NCI-H2029 treated with DMSO at 0.1 percent for 48 hours (cell line): ENCODE data around the gene LRRC46.

Experiments
- DNase-seq: peaks from one replicate; lab custom pipeline; 2025; lab: John Stamatoyannopoulos, UW

Gene LRRC46

GRCh38 chr17:47830396-47831002 is 971 bp upstream of the LRRC46 start:
- DNase-seq = no peak

- no peak for DNase-seq
Observed at GRCh38 chr17:47831934-47832327, 461 bp downstream of the LRRC46 start.

- no peak for DNase-seq
Observed at GRCh38 chr17:47834756-47835155, 3.3 kb downstream of the LRRC46 start.

GRCh38 chr17:47836601-47837000 is 5.1 kb downstream of the LRRC46 start:
- no peak for DNase-seq

GRCh38 chr17:47837401-47838039 is 6.0 kb downstream of the LRRC46 start:
- no peak for DNase-seq

- no peak for DNase-seq
Observed at GRCh38 chr17:47838636-47839035, 7.2 kb downstream of the LRRC46 start.

GRCh38 chr17:47839071-47839470 is 7.6 kb downstream of the LRRC46 start:
- DNase-seq = no peak

GRCh38 chr17:47840001-47840741 is 8.7 kb downstream of the LRRC46 start:
- no peak for DNase-seq

GRCh38 chr17:47840742-47841487 is 9.4 kb downstream of the LRRC46 start, which contains the start of gene SCRN2:
SCRN2 (minus strand) TSS chr17:47841273; CDS start chr17:47840843, 430 bp downstream.
- DNase-seq = peak; percentile 46

- no peak for DNase-seq
Observed at GRCh38 chr17:47841488-47842291, 10.2 kb downstream of the LRRC46 start.

GRCh38 chr17:47843391-47843730 is 11.9 kb downstream of the LRRC46 start:
- no peak for DNase-seq

GRCh38 chr17:47844227-47844626 is 12.8 kb downstream of the LRRC46 start:
- DNase-seq = no peak

GRCh38 chr17:47844814-47845715 is 13.6 kb downstream of the LRRC46 start:
- DNase-seq = no peak

GRCh38 chr17:47845716-47846075 is 14.2 kb downstream of the LRRC46 start:
- DNase-seq = no peak

GRCh38 chr17:47846716-47847340 is 15.4 kb downstream of the LRRC46 start:
- DNase-seq = no peak

- DNase-seq = no peak
Observed at GRCh38 chr17:47847341-47848197, 16.1 kb downstream of the LRRC46 start.

- DNase-seq = no peak
Observed at GRCh38 chr17:47848198-47848513, 16.7 kb downstream of the LRRC46 start.

GRCh38 chr17:47850373-47850691 is 18.9 kb downstream of the LRRC46 start:
- DNase-seq = no peak

GRCh38 chr17:47850692-47851573 is 19.5 kb downstream of the LRRC46 start, which contains the start of gene SP6:
SP6 (minus strand) TSS chr17:47851163; CDS start chr17:47848429, 2,734 bp downstream.
- peak; percentile 43 for DNase-seq
